HUES6 (cell line): ENCODE data around the gene RBM43.

Experiments used
- H3K27ac ChIP-seq: 2 replicates; pipeline ENCODE4 v1.7.0; 2013; ENCODE audit warnings: low read depth, mild to moderate bottlenecking, low read length, inconsistent platforms
- H3K27me3 ChIP-seq: 2 replicates; pipeline ENCODE4 v1.6.1; 2013; ENCODE audit warnings: low read length; ENCODE audit not compliant: control insufficient read depth, insufficient read depth
- H3K36me3 ChIP-seq: 2 replicates; pipeline ENCODE4 v1.6.1; 2013; ENCODE audit warnings: low read length; ENCODE audit not compliant: control insufficient read depth, insufficient read depth
- H3K4me1 ChIP-seq: 2 replicates; pipeline ENCODE4 v1.6.1; 2013; ENCODE audit warnings: low read length; ENCODE audit not compliant: control insufficient read depth, insufficient read depth
- H3K4me3 ChIP-seq: 2 replicates; pipeline ENCODE4 v1.5.1; 2013; ENCODE audit warnings: low read depth, low read length
- H3K9ac ChIP-seq: one replicate; pipeline ENCODE4 v1.6.1; 2013; ENCODE audit warnings: mild to moderate bottlenecking, low read length
- H3K9me3 ChIP-seq: 2 replicates; pipeline ENCODE4 v1.6.1; 2013; ENCODE audit warnings: low read depth, low read length; ENCODE audit not compliant: control insufficient read depth, insufficient read depth

Gene RBM43

DNA sequence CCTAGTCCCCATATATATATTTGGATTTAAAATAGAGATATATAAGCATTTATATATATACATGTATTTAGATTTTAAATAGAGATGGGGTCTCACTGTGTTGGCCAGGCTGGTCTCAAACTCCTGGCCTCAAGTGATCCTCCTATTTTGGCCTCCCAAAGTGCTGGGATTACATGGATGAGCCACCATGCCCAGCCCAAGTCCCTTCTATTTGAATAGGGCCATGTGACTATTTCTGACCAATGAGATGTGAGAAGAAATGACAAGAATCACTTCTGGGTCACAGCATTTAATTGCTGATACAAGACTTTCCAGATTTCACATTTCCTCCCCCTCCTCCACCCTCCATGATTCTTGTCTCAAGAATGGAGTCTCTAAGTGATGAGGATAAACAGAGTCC is 6.4 kb upstream of the RBM43 start:
- H3K9ac ChIP-seq: no peak overlapping the region
- H3K27ac ChIP-seq: no peak overlapping the region
- peaks cover 3% of the 10 kb centered on the region; the same call in 1 of the 2 replicates for H3K9me3 ChIP-seq
- no peaks in the 10 kb centered on the region for H3K36me3 ChIP-seq
- H3K4me1 ChIP-seq: peaks cover 10% of the 10 kb centered on the region
- H3K27me3 ChIP-seq: no peaks in the 10 kb centered on the region
- no peak overlapping the region for H3K4me3 ChIP-seq

DNA sequence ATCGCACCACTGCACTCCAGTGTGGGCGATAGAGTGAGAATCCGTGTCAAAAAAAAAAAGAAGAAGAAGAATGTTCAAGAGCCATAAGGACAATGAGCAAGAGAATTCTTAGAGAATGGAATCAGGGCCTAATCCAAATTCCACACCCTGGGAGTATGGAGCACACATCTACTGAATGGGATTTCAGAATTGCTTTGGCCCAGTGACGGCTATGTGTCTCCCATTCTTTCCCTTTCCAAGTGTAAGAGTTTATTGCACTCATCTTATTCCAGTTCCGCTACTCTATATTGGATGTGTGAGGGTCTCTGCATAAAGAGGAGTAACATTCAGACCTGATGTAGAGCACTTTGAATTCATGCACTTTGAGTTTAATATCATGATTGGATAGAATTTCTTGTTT is 5.9 kb upstream of the RBM43 start:
- Histone ChIP-seq H3K27ac (no peak overlapping the region), H3K4me1 (peaks cover 10% of the 10 kb centered on the region), H3K36me3 (no peaks in the 10 kb centered on the region), H3K9me3 (peaks cover 3% of the 10 kb centered on the region; the same call in 1 of the 2 replicates), H3K4me3 (no peak overlapping the region), H3K9ac (no peak overlapping the region), H3K27me3 (no peaks in the 10 kb centered on the region)

DNA sequence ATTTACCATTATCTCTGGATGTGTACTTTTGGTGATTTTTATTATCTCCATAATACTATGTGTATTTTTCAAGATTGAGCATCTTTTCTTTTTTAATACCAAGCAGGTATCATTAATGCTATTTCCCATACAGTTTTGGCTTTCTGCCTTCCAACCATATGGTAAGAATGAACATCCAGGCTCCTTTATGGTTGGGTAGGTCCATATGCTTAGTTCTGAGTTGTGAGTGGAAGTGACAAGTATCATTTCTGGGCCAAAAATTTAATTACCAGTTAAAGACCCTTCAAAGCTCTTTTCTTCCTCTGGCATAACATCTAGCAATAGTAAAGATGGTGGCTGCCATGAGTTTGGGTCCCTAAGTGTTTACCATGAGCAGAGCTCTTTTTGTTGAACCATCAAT is 4.3 kb upstream of the RBM43 start:
- Histone ChIP-seq H3K9me3 (peaks cover 3% of the 10 kb centered on the region; the same call in 1 of the 2 replicates), H3K27me3 (no peaks in the 10 kb centered on the region), H3K27ac (no peak overlapping the region), H3K36me3 (no peaks in the 10 kb centered on the region), H3K9ac (no peak overlapping the region), H3K4me1 (peaks cover 19% of the 10 kb centered on the region), H3K4me3 (no peak overlapping the region)

DNA sequence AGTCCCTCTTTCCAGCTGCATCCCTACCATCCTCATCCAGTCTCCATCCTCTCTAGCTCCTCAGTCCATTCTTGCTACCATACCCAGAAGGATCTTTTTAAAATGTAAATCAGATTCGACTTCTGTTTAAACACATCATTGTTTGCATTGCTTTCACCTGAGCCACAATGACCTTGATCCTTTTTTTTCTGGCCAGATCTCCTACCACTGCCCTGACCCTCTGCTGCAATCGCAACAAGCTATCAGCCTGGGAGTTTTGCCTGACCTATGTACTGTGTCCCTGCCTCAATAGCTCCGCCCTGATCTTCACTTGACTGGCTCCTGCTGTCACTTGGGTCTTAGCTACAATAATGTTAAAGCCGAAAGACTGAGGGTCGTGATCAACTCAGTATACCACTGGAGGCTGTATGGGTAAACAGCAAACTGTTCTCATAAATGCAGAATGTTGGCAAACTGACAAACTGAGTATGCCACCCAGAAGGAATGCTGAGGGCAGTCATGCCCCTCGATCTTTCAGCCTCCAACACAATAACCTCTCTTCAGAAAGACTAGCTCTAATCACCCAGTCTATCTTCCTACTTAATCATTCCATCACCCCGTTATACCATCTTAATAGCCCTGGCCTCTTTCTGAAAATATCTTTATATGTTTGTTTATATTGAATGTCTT is 2.6 kb upstream of the RBM43 start:
- no peaks in the 10 kb centered on the region for H3K36me3 ChIP-seq
- peaks cover 17% of the 10 kb centered on the region; the same call in 1 of the 2 replicates for H3K4me1 ChIP-seq
- no peak overlapping the region for H3K4me3 ChIP-seq
- no peak overlapping the region for H3K9ac ChIP-seq
- H3K27me3 ChIP-seq: no peaks in the 10 kb centered on the region
- no peak overlapping the region for H3K27ac ChIP-seq
- peaks cover 3% of the 10 kb centered on the region; the same call in 1 of the 2 replicates for H3K9me3 ChIP-seq

DNA sequence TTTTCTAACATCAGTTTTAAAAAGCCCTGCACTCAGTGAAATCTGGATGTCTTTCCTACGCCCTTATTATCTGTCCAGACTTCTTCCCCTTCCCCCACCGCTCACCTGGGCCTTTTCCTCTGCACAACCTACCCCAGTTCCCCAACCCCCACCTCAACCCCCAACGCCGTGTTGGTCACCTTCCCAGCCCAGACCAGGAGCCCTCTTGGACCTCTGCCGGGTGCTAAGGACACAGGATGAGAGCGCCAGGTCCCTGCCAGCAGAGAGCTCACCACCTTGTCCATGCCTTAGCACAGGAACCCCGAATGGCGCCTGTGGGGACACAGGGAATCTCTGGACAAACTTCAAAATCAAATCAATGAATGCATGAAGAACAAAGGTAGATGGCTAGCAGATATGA is 966 bp upstream of the RBM43 start:
- Histone ChIP-seq H3K9ac (no peak overlapping the region), H3K4me3 (no peak overlapping the region), H3K4me1 (peaks cover 17% of the 10 kb centered on the region; the same call in 1 of the 2 replicates), H3K36me3 (no peaks in the 10 kb centered on the region), H3K27me3 (no peaks in the 10 kb centered on the region), H3K9me3 (no peaks in the 10 kb centered on the region), H3K27ac (no peak overlapping the region)

DNA sequence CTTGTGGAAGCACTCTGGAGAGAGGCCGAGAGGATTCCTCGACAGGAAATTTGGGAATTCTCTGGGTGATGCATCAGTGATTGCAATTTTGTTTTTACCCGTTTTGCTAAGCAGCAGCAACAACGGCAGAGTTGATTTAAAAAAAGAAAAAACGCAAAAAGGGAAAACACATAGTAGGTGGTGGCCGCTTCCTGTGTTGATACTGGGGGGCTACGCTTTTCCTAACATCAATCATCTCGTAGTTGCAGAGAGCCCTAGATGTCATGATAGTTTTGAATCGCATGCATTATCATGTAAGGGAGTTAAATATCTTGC is 271 bp upstream of the RBM43 start:
- H3K9me3 ChIP-seq: no peaks in the 10 kb centered on the region
- H3K36me3 ChIP-seq: no peaks in the 10 kb centered on the region
- H3K9ac ChIP-seq: peak overlapping the region; percentile 54
- H3K27ac ChIP-seq: peak overlapping the region; percentile 57
- H3K27me3 ChIP-seq: no peaks in the 10 kb centered on the region
- H3K4me1 ChIP-seq: peaks cover 17% of the 10 kb centered on the region; the same call in 1 of the 2 replicates
- H3K4me3 ChIP-seq: peak overlapping the region; percentile 62

DNA sequence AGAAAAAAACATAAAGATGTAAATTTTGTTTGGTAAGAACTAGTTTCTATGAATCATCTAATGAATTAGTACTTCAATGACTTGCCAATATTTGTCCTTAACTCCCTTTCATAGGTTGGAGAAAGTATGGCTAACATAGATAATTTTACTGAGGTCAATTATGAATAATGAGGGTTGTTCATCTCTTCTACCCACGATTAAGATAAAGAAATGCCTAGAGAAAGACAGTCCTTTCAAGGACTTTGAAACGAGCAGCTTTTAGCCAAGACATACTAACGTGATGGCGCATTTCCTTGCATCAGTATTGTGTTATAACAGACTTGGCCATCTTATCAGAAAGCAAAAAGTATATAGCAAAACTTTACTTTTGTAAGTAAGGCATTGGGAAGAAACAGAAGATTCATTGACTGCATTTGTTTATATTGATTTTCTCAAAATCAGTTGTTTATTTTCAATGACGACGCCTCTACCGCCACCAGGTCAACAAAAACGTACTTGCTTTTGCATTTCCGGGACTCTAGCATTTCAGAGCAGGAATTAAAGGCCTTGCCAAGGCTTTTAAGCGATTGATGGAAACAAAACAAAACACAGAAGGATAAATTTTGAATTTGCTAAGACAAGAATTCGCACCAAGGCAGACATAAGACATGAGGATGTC is 961 bp downstream of the RBM43 start:
- no peaks in the 10 kb centered on the region for H3K36me3 ChIP-seq
- H3K4me3 ChIP-seq: peak overlapping the region; percentile 62
- H3K9ac ChIP-seq: peak overlapping the region; percentile 54
- H3K27me3 ChIP-seq: no peaks in the 10 kb centered on the region
- H3K9me3 ChIP-seq: no peaks in the 10 kb centered on the region
- H3K4me1 ChIP-seq: peaks cover 17% of the 10 kb centered on the region; the same call in 1 of the 2 replicates
- H3K27ac ChIP-seq: no peak overlapping the region

DNA sequence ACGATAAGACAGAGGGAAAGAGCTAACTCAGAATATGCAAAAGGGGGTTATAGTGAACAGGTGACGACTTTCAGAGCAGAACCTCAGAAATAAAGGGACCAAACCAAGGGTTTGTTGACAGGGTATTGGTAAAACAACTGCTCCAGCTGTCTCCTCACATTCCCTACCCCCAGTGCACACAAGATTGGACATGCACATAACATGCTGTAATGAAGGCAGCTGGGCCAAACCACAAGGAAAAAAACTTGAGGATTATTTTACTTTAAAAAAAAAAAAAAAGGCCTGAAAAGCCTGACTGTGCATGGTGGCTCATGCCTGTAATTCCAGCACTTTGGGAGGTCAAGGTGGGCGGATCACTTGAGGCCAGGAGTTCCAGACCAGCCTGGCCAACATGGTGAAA is 3.5 kb downstream of the RBM43 start:
- Histone ChIP-seq H3K4me1 (peaks cover 15% of the 10 kb centered on the region; the same call in 1 of the 2 replicates), H3K9ac (no peak overlapping the region), H3K4me3 (no peak overlapping the region), H3K27ac (no peak overlapping the region), H3K27me3 (no peaks in the 10 kb centered on the region), H3K9me3 (0 out of 2 replicates have a peak, but pooled peaks cover 3% of the 10 kb centered on the region), H3K36me3 (no peaks in the 10 kb centered on the region)

DNA sequence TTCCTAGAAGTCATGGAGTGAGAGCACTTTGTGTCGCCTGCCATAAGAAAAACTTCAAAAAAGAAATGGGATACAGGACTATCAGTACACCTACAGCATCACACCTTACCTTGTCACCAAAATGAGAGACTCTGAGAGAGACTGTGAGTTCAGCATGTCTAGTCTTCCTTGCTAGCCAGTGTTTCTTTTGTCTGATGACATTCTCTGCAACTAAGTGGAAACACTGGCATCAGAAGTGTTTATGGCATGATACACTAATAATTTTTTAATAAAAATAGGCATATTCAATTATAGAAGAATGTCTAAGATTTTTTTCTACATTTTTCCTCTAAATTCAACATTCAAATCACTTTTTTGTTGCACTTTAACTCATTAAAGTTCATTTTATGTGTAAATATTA is 9.0 kb downstream of the RBM43 start:
- Histone ChIP-seq H3K27ac (no peak overlapping the region), H3K9me3 (peaks cover 6% of the 10 kb centered on the region; the same call in 1 of the 2 replicates), H3K4me3 (no peak overlapping the region)

DNA sequence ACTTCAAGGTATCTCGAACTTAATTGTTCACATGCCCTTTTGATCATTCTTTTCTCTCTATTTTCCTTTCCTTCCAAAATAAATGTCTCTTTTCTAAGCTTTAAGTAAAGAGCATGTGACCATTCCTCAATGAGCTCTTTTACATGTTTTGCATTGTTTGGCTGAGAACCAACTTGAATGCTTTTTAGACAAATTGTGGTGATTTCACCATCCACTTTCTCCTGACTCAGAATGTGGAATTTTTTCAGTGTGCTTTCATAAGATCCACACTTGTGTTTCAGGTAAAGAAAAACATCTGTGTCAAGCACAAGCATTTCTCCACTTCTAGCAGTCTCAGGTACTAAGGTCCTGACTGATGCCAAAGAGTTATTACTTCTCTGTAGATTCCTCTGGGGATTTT is 10.7 kb downstream of the RBM43 start:
- Histone ChIP-seq H3K4me1 (no peaks in the 10 kb centered on the region), H3K27me3 (no peaks in the 10 kb centered on the region), H3K9ac (no peak overlapping the region), H3K4me3 (no peak overlapping the region), H3K36me3 (no peaks in the 10 kb centered on the region), H3K27ac (no peak overlapping the region), H3K9me3 (peaks cover 6% of the 10 kb centered on the region; the same call in 1 of the 2 replicates)

More for the DNA sequence above, 9.0 kb downstream of the RBM43 start:
- Histone ChIP-seq H3K27me3 (no peaks in the 10 kb centered on the region), H3K4me1 (no peaks in the 10 kb centered on the region), H3K9ac (no peak overlapping the region), H3K36me3 (no peaks in the 10 kb centered on the region)

DNA sequence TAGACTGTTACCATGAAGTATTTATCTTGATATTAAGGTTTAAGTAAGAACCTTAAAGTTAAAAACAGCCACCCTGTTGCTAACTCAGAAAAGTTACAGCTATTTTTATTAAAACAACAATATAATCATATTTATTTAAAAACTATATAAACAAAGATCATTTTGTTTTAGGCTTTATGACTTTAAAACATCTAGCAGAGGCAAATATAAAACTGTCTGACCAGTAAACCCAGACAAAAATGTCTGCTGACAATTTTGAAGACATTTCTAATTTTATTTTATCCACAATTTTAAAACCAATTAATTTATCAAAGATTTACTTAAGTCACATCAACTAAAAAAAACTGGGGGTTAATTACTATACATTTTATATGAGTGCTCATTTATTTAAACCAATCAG is 14.2 kb downstream of the RBM43 start:
- Histone ChIP-seq H3K9me3 (peaks cover 3% of the 10 kb centered on the region; the same call in 1 of the 2 replicates), H3K27me3 (no peaks in the 10 kb centered on the region)

More for the DNA sequence above, 14.2 kb downstream of the RBM43 start:
- Histone ChIP-seq H3K4me1 (no peaks in the 10 kb centered on the region), H3K9ac (no peak overlapping the region), H3K4me3 (no peak overlapping the region), H3K27ac (no peak overlapping the region), H3K36me3 (no peaks in the 10 kb centered on the region)
